Measurements from ENCODE around the gene PASD1. TPM values are rescaled to one million over a fixed set of nuclear protein-coding genes. Genes with fewer than 3 reads are reported as not detected.
A peak's percentile ranks its signal among the peaks of the same experiment; 100 is the strongest.

The PASD1 gene
- total RNA-seq, 1 donor from 2014 or later = not detected

- ATAC-seq (no peak), DNase-seq (ENCODE audit: low spot score) (peak; percentile 21)
- intact Hi-C loops (cut with DNase I) = no loop called here
Measured at GRCh38 chrX:151723156-151723760, 159.8 kb downstream of the PASD1 start.

GRCh38 chrX:151724563-151725337, 161.3 kb downstream of the PASD1 start:
- ATAC-seq = no peak
- intact Hi-C loops (cut with DNase I) = no loop called here
- DNase-seq (ENCODE audit: low spot score) = peak; percentile 48

- intact Hi-C loops (cut with DNase I) = no loop called here
- no peak for ATAC-seq
- DNase-seq (ENCODE audit: low spot score) = no peak
Measured at GRCh38 chrX:151725338-151725614, 161.8 kb downstream of the PASD1 start.

Other genes starting within 250 kb of the PASD1 start
- gene VMA21, start 166.5 kb upstream of the PASD1 start, total RNA-seq = 28.0 TPM
- 64.3 TPM for gene PRRG3, start 131.8 kb downstream of the PASD1 start, total RNA-seq
- 0.36 TPM for gene FATE1, start 152.4 kb downstream of the PASD1 start, total RNA-seq
- gene CNGA2, start 171.1 kb downstream of the PASD1 start, total RNA-seq = not detected